HepG2 (cell line): ENCODE results near the gene SKIC2. TPM values are rescaled to one million over a fixed set of nuclear protein-coding genes. Genes with fewer than 3 reads are reported as not detected.
A peak's percentile ranks its signal among the peaks of the same experiment; 100 is the strongest.

Experiments used
- ARHGAP35 ChIP-seq: sonication (generic); formaldehyde crosslinking; IDR thresholded peaks from 2 replicates; pipeline ENCODE4 v1.9.0; 2022; ENCODE audit warnings: mild to moderate bottlenecking, inconsistent platforms, moderate library complexity, missing genetic modification reagents, borderline replicate concordance
- CBX2 ChIP-seq, 2 experiments: fragments of 200-600 bp in 1 of 2; sonication (generic); formaldehyde crosslinking in 1 of 2; IDR thresholded peaks; 2 replicates each; pipeline versions ENCODE4 v1.7.0 to v1.8.1; 2018 to 2022; ENCODE audit warnings: low read depth in 2 of 2, low read length in 1 of 2, mild to moderate bottlenecking in 1 of 2, missing genetic modification reagents in 1 of 2
- DPF2 ChIP-seq: sonication (generic); formaldehyde crosslinking; IDR thresholded peaks from 2 replicates; pipeline ENCODE4 v1.4.0; 2020; ENCODE audit warnings: mild to moderate bottlenecking, low read depth, missing genetic modification reagents, borderline replicate concordance
- HES4 ChIP-seq: sonication (generic); formaldehyde crosslinking; IDR thresholded peaks from 2 replicates; pipeline ENCODE4 v1.9.0; 2021; ENCODE audit warnings: mild to moderate bottlenecking, missing genetic modification reagents, borderline replicate concordance
- KDM4B ChIP-seq: sonication (generic); formaldehyde crosslinking; IDR thresholded peaks from 2 replicates; pipeline ENCODE4 v1.4.0; 2020; ENCODE audit warnings: missing genetic modification reagents
- KDM6A ChIP-seq: IDR thresholded peaks from 2 replicates; pipeline ENCODE4 v1.6.1; 2016; ENCODE audit warnings: low read depth
- RARA ChIP-seq: IDR thresholded peaks from 2 replicates; pipeline ENCODE4 v1.6.1; 2016; ENCODE audit warnings: missing genetic modification reagents, missing compliant biosample characterization
- SP4 ChIP-seq: sonication (generic); formaldehyde crosslinking; IDR thresholded peaks from 2 replicates; pipeline ENCODE4 v1.8.1; 2023; ENCODE audit warnings: mild to moderate bottlenecking, missing genetic modification reagents
- ZNF138 ChIP-seq: sonication (generic); formaldehyde crosslinking; IDR thresholded peaks from 2 replicates; pipeline ENCODE4 v1.5.0; 2020; ENCODE audit warnings: mild to moderate bottlenecking, low read depth, missing genetic modification reagents
- ZNF230 ChIP-seq: sonication (generic); formaldehyde crosslinking; IDR thresholded peaks from 2 replicates; pipeline ENCODE4 v1.4.0; 2020; ENCODE audit warnings: mild to moderate bottlenecking, missing genetic modification reagents
- ZNF550 ChIP-seq: sonication (generic); formaldehyde crosslinking; IDR thresholded peaks from 2 replicates; pipeline ENCODE4 v1.4.0; 2020; ENCODE audit warnings: mild to moderate bottlenecking, missing genetic modification reagents, borderline replicate concordance
- ZNF563 ChIP-seq: sonication (generic); formaldehyde crosslinking; IDR thresholded peaks from 2 replicates; pipeline ENCODE4 v1.8.0; 2022; ENCODE audit warnings: mild to moderate bottlenecking, moderate library complexity, missing genetic modification reagents
- ZNF572 ChIP-seq: sonication (generic); formaldehyde crosslinking; IDR thresholded peaks from 2 replicates; pipeline ENCODE4 v1.5.1; 2020; ENCODE audit warnings: mild to moderate bottlenecking, missing genetic modification reagents
- ZNF615 ChIP-seq: sonication (generic); formaldehyde crosslinking; IDR thresholded peaks from 2 replicates; pipeline ENCODE4 v1.5.0; 2020; ENCODE audit warnings: mild to moderate bottlenecking, missing genetic modification reagents, borderline replicate concordance
- polyA plus RNA-seq, 8 experiments: library from polyadenylated mRNA; depleted of rRNA in 3 of 8; stranded (reverse) in 7 of 8; unstranded in 1 of 8; fragments of >200 nt; fragmentation: Illumina TruSeq in 4 of 8; extraction: Trizol in 4 of 8; gene quantifications; 2 replicates each; pipeline versions ENCODE4 v1.2.1 to v1.2.3, GENCODE V29; 2011 to 2016; ENCODE audit warnings: low read depth in 4 of 8, missing spikeins in 1 of 8, mixed read lengths in 1 of 8; ENCODE audit not compliant: insufficient read depth in 1 of 8
- total RNA-seq, 5 experiments: library from RNA; depleted of rRNA; stranded (reverse); fragments of >200 nt; fragmentation: Illumina TruSeq; extraction: Trizol; gene quantifications; 2 replicates each; pipeline ENCODE4 v1.2.3, GENCODE V29; 2016; ENCODE audit warnings: low read depth in 1 of 5
- TF ChIP-seq, protein P1 (sequence below), 2 experiments: sonication (generic) in 1 of 2; formaldehyde crosslinking in 1 of 2; IDR thresholded peaks; 2 replicates each; pipeline versions ENCODE4 v1.6.1 to v1.9.0; 2014 to 2022; ENCODE audit warnings: antibody characterized with exemption in 1 of 2, borderline replicate concordance in 1 of 2, inconsistent platforms in 1 of 2, low read depth in 1 of 2, missing genetic modification reagents in 1 of 2
- TF ChIP-seq, protein P2 (sequence below): sonication (generic); formaldehyde crosslinking; IDR thresholded peaks from 2 replicates; pipeline ENCODE4 v1.8.0; 2022; ENCODE audit warnings: mild to moderate bottlenecking, missing genetic modification reagents
- TF ChIP-seq, protein P3 (sequence below): sonication (generic); formaldehyde crosslinking; IDR thresholded peaks from 2 replicates; pipeline ENCODE4 v1.9.0; 2022; ENCODE audit warnings: low read depth, missing genetic modification reagents

The SKIC2 gene
- total and polyA plus RNA-seq, 2 of the 13 experiments (the other 11 are each of a cell fraction or from before 2014, with no cell fraction given) = 67.1 to 68.4 TPM

DNA sequence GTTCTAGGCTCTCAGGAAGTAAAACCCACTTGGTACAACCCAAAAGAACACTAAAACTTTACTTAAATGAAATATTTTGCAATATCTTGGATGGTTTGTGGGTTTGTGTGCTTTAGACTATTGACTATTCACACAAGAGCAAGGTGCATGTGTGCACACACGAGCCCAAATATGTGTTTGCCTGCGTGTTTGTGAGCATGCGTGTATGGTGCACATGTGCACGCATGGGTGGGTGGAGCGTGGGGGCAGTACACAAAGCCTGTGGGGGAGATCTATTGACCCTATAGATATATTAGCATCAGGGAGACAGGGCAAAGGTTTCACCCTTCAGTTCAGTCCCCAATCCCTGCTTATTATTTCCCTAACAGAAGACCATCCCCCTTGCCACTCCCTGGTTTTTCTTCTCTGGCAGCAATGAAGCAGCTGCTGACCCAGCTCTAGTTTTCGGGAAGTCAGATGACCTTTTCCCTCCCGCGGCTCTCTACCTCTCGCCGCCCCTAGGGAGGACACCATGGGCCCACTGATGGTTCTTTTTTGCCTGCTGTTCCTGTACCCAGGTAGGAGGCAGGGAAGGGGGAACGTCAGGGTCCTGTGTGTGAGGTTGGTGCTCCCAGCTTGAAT is 31.6 kb upstream of the SKIC2 start, which contains the start of gene C2 (continued):
- TF ChIP-seq ZNF615 (no peak; the same call in 1 of the 2 replicates), RARA (CRISPR knock-in tag) (peak; percentile 84), ZNF138 (CRISPR knock-in tag) (no peak), ZNF563 (0 out of 2 replicates have a peak, but pooled peaks have one; percentile 40), CBX2 (IDR thresholded peaks at IDR 0.05; ENCODE audit: low read depth, low read length) (no peak), CBX2 (CRISPR knock-in tag; IDR thresholded peaks at IDR 0.05; ENCODE audit: low read depth) (0 out of 2 replicates have a peak, but pooled peaks have one; percentile 74), ZNF572 (CRISPR knock-in tag) (no peak), ZNF230 (CRISPR knock-in tag) (no peak), KDM6A (CRISPR knock-in tag) (peak; percentile 97), ARHGAP35 (CRISPR knock-in tag) (no peak), SP4 (peak; percentile 66; the same call in 1 of the 2 replicates), ZNF550 (CRISPR knock-in tag) (no peak), DPF2 (CRISPR knock-in tag) (peak; percentile 98), KDM4B (peak; percentile 79), HES4 (CRISPR knock-in tag) (no peak)
- TF ChIP-seq, protein P1, sequence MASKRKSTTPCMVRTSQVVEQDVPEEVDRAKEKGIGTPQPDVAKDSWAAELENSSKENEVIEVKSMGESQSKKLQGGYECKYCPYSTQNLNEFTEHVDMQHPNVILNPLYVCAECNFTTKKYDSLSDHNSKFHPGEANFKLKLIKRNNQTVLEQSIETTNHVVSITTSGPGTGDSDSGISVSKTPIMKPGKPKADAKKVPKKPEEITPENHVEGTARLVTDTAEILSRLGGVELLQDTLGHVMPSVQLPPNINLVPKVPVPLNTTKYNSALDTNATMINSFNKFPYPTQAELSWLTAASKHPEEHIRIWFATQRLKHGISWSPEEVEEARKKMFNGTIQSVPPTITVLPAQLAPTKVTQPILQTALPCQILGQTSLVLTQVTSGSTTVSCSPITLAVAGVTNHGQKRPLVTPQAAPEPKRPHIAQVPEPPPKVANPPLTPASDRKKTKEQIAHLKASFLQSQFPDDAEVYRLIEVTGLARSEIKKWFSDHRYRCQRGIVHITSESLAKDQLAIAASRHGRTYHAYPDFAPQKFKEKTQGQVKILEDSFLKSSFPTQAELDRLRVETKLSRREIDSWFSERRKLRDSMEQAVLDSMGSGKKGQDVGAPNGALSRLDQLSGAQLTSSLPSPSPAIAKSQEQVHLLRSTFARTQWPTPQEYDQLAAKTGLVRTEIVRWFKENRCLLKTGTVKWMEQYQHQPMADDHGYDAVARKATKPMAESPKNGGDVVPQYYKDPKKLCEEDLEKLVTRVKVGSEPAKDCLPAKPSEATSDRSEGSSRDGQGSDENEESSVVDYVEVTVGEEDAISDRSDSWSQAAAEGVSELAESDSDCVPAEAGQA (IDR thresholded peaks at IDR 0.05; ENCODE audit: low read depth) = peak; percentile 35; the same call in 1 of the 2 replicates
- TF ChIP-seq, protein P1 (CRISPR knock-in tag; IDR thresholded peaks at IDR 0.05; ENCODE audit: borderline replicate concordance) = no peak
- TF ChIP-seq, protein P2, sequence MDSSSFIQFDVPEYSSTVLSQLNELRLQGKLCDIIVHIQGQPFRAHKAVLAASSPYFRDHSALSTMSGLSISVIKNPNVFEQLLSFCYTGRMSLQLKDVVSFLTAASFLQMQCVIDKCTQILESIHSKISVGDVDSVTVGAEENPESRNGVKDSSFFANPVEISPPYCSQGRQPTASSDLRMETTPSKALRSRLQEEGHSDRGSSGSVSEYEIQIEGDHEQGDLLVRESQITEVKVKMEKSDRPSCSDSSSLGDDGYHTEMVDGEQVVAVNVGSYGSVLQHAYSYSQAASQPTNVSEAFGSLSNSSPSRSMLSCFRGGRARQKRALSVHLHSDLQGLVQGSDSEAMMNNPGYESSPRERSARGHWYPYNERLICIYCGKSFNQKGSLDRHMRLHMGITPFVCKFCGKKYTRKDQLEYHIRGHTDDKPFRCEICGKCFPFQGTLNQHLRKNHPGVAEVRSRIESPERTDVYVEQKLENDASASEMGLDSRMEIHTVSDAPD (CRISPR knock-in tag) = peak; percentile 86
- TF ChIP-seq, protein P3, sequence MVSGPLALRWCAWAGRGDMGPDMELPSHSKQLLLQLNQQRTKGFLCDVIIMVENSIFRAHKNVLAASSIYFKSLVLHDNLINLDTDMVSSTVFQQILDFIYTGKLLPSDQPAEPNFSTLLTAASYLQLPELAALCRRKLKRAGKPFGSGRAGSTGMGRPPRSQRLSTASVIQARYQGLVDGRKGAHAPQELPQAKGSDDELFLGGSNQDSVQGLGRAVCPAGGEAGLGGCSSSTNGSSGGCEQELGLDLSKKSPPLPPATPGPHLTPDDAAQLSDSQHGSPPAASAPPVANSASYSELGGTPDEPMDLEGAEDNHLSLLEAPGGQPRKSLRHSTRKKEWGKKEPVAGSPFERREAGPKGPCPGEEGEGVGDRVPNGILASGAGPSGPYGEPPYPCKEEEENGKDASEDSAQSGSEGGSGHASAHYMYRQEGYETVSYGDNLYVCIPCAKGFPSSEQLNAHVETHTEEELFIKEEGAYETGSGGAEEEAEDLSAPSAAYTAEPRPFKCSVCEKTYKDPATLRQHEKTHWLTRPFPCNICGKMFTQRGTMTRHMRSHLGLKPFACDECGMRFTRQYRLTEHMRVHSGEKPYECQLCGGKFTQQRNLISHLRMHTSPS (CRISPR knock-in tag) = 0 out of 2 replicates have a peak, but pooled peaks have one; percentile 14
